Sigmoid colon (tissue), 4 donors: ENCODE data around the gene CECR2.

Experiments
- CTCF ChIP-seq, 4 experiments: fragments of 450-650 bp in 3 of 4; fragments of 200-600 bp in 1 of 4; IDR thresholded peaks; one replicate each; pipeline ENCODE4 v1.5.1; 2016 to 2019; ENCODE audit warnings: antibody characterized with exemption in 4 of 4, mild to moderate bottlenecking in 3 of 4, moderate library complexity in 2 of 4
- POLR2AphosphoS5 ChIP-seq, 4 donors: sonication (generic); formaldehyde crosslinking; IDR thresholded peaks; one replicate each; pipeline ENCODE4 v1.6.1; 2017; ENCODE audit warnings: antibody characterized with exemption in 4 of 4

GRCh38 chr22:17348464-17349103 lies 20.7 kb upstream of the CECR2 start:
- TF ChIP-seq CTCF (IDR thresholded peaks at IDR 0.05) (no peak), POLR2AphosphoS5 (IDR thresholded peaks at IDR 0.05) (no peak)
